CD4-positive, alpha-beta T cell (primary cell): ENCODE data around the gene LYSMD3. TPM values are rescaled to one million over a fixed set of nuclear protein-coding genes. Genes with fewer than 3 reads are reported as not detected.

Source experiments
- ATAC-seq: fragments of 200-7000 bp; cut with Tn5 transposase; one replicate; pipeline ENCODE4 v1.10.0; 2022; ENCODE audit warnings: mild to moderate bottlenecking; ENCODE audit not compliant: poor library complexity
- CTCF ChIA-PET: fragments of 350-600 bp; sonication (Branson Sonifier 250); formaldehyde crosslinking; loops from one replicate; lab custom pipeline; 2021; ENCODE audit warnings: antibody characterized with exemption, inconsistent platforms; lab: Charles Lee
- POLR2A ChIA-PET: fragments of 350-600 bp; sonication (Branson Sonifier 250); formaldehyde crosslinking; loops from one replicate; lab custom pipeline; 2021; ENCODE audit warnings: antibody characterized with exemption, inconsistent platforms; lab: Charles Lee
- DNase-seq, 14 experiments: peaks; one replicate each; pipeline ENCODE4 v3.0.0-alpha.2; 2013 to 2020; ENCODE audit warnings: mixed read lengths in 2 of 14
- H3K27ac ChIP-seq, 2 donors: one replicate each; pipeline versions ENCODE4 v1.5.1 to v1.7.0; 2013; ENCODE audit warnings: low read length in 2 of 2, low read depth in 1 of 2, mild to moderate bottlenecking in 1 of 2
- H3K27me3 ChIP-seq, 2 experiments: 1 replicate in 1 of 2; 2 replicates in 1 of 2; pipeline versions ENCODE4 v1.6.1 to v1.7.0; 2013; ENCODE audit warnings: low read length in 2 of 2, control low read depth in 1 of 2, mild to moderate bottlenecking in 1 of 2, moderate library complexity in 1 of 2; ENCODE audit not compliant: insufficient read depth in 2 of 2, control insufficient read depth in 1 of 2
- H3K36me3 ChIP-seq: one replicate; pipeline ENCODE4 v1.6.1; 2013; ENCODE audit warnings: low read length, control low read depth; ENCODE audit not compliant: insufficient read depth
- H3K4me1 ChIP-seq: one replicate; pipeline ENCODE4 v1.6.1; 2013; ENCODE audit warnings: low read length, control low read depth; ENCODE audit not compliant: insufficient read depth
- H3K4me3 ChIP-seq: one replicate; pipeline ENCODE4 v1.5.1; 2013; ENCODE audit warnings: mild to moderate bottlenecking, low read length, moderate library complexity
- H3K9me3 ChIP-seq, 2 experiments: 1 replicate in 1 of 2; 2 replicates in 1 of 2; pipeline versions ENCODE4 v1.6.1 to v1.7.0; 2013; ENCODE audit warnings: low read length in 2 of 2, mild to moderate bottlenecking in 2 of 2, control low read depth in 1 of 2, moderate library complexity in 1 of 2; ENCODE audit not compliant: control insufficient read depth in 1 of 2, insufficient read depth in 1 of 2
- H3K27ac Mint-ChIP-seq: one replicate; pipeline ENCODE4 v1.8.0; 2020; ENCODE audit warnings: mixed read lengths
- H3K27me3 Mint-ChIP-seq: one replicate; pipeline ENCODE4 v1.8.0; 2021; ENCODE audit warnings: mixed read lengths
- H3K36me3 Mint-ChIP-seq: one replicate; pipeline ENCODE4 v1.8.0; 2021; ENCODE audit warnings: low read depth, mixed read lengths
- H3K4me1 Mint-ChIP-seq: one replicate; pipeline ENCODE4 v1.8.0; 2021; ENCODE audit warnings: low read depth, mixed read lengths
- H3K4me3 Mint-ChIP-seq: one replicate; pipeline ENCODE4 v1.8.0; 2020; ENCODE audit warnings: mild to moderate bottlenecking, mixed read lengths
- H3K9me3 Mint-ChIP-seq: one replicate; pipeline ENCODE4 v1.8.0; 2020; ENCODE audit warnings: mixed read lengths
- intact Hi-C, 2 experiments: fragments of 100-400 bp; cut with DNase I in 1 of 2; cut with micrococcal nuclease in 1 of 2; formaldehyde crosslinking; loops; one replicate each; pipeline versions ENCODE4 v1.15.1 to v1.9.0; 2023 to 2025; cut with DNase I, micrococcal nuclease
- total RNA-seq, 174 experiments: library from RNA in 2 of 174; stranded (reverse) in 2 of 174; gene quantifications; one replicate each; pipeline ENCODE4 v1.2.3 and lab custom pipeline; 2021 to 2026
- TF ChIP-seq, protein P1 (sequence below): fragments of 200-600 bp; IDR thresholded peaks from one replicate; pipeline ENCODE4 v1.8.0; 2022; ENCODE audit warnings: antibody characterized with exemption, mild to moderate bottlenecking

LYSMD3 gene
- total RNA-seq, 2 experiments from 2014 or later, result 27.6 to 32.8 TPM

- no peak overlapping the region for H3K4me3 Mint-ChIP-seq
- CTCF ChIA-PET, result no interaction called here
- H3K27me3 Mint-ChIP-seq, result no peaks in the 10 kb centered on the region
Observed at GRCh38 chr5:90483206-90483605, 46.2 kb downstream of the LYSMD3 start.

DNA sequence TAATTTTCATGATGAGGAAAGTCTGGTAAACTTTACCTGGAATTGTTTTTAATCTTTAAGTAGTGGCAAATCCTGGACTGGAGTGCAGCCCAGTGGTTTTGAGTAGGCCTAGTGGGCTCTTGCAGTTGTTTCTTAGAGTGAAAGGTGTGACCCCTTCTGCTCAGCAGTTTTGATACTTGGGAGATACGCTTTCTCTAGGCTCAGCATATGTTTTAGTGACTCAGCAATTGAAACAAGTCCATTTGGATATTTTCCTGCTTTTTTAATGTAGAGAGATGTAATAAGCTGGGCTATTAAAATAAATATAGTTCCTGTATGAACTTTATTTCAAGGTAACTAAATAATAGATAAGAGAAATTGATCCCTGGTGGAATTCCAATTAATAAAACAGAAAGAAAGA is 48.7 kb downstream of the LYSMD3 start:
- DNase-seq, result no peak
- no peak overlapping the region for H3K4me3 ChIP-seq
- no peaks in the 10 kb centered on the region for H3K9me3 ChIP-seq
- Mint-ChIP-seq H3K9me3 (no peaks in the 10 kb centered on the region), H3K4me1 (no peaks in the 10 kb centered on the region), H3K36me3 (no peaks in the 10 kb centered on the region), H3K27me3 (no peaks in the 10 kb centered on the region), H3K27ac (no peak overlapping the region), H3K4me3 (no peak overlapping the region)
- no peaks in the 10 kb centered on the region for H3K27me3 ChIP-seq
- TF ChIP-seq, protein P1, sequence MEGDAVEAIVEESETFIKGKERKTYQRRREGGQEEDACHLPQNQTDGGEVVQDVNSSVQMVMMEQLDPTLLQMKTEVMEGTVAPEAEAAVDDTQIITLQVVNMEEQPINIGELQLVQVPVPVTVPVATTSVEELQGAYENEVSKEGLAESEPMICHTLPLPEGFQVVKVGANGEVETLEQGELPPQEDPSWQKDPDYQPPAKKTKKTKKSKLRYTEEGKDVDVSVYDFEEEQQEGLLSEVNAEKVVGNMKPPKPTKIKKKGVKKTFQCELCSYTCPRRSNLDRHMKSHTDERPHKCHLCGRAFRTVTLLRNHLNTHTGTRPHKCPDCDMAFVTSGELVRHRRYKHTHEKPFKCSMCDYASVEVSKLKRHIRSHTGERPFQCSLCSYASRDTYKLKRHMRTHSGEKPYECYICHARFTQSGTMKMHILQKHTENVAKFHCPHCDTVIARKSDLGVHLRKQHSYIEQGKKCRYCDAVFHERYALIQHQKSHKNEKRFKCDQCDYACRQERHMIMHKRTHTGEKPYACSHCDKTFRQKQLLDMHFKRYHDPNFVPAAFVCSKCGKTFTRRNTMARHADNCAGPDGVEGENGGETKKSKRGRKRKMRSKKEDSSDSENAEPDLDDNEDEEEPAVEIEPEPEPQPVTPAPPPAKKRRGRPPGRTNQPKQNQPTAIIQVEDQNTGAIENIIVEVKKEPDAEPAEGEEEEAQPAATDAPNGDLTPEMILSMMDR, result no peak
- ChIA-PET POLR2A (no interaction called here), CTCF (interaction anchor here (0.9 kb wide), 1 partner anchor 41 kb away, joined by 3 read pairs; no protein-coding TSS in a partner anchor)
- ATAC-seq, result no peak
- H3K4me1 ChIP-seq, result no peaks in the 10 kb centered on the region
- intact Hi-C loops, result no loop called here
- H3K27ac ChIP-seq, result no peak overlapping the region
- H3K36me3 ChIP-seq, result no peaks in the 10 kb centered on the region

More at GRCh38 chr5:90483206-90483605, 46.2 kb downstream of the LYSMD3 start:
- H3K4me1 ChIP-seq, result no peaks in the 10 kb centered on the region
- DNase-seq (no peak), ATAC-seq (no peak)
- no peak overlapping the region for H3K4me3 ChIP-seq
- Mint-ChIP-seq H3K27ac (no peak overlapping the region), H3K9me3 (no peaks in the 10 kb centered on the region), H3K4me1 (no peaks in the 10 kb centered on the region), H3K36me3 (no peaks in the 10 kb centered on the region)
- no peaks in the 10 kb centered on the region for H3K27me3 ChIP-seq
- POLR2A ChIA-PET, result no interaction called here
- H3K9me3 ChIP-seq, result no peaks in the 10 kb centered on the region
- no peak overlapping the region for H3K27ac ChIP-seq
- intact Hi-C loops, result no loop called here
- H3K36me3 ChIP-seq, result no peaks in the 10 kb centered on the region
- TF ChIP-seq, protein P1, result no peak

- no peak for DNase-seq
- Histone ChIP-seq H3K27me3 (no peaks in the 10 kb centered on the region), H3K4me3 (no peak overlapping the region), H3K27ac (no peak overlapping the region), H3K36me3 (no peaks in the 10 kb centered on the region), H3K4me1 (peaks cover 4% of the 10 kb centered on the region), H3K9me3 (no peaks in the 10 kb centered on the region)
- Mint-ChIP-seq H3K27ac (no peak overlapping the region), H3K4me3 (no peak overlapping the region), H3K27me3 (no peaks in the 10 kb centered on the region), H3K9me3 (no peaks in the 10 kb centered on the region), H3K4me1 (peaks cover 6% of the 10 kb centered on the region), H3K36me3 (no peaks in the 10 kb centered on the region)
- CTCF ChIA-PET, result interaction anchor here (0.9 kb wide), 1 partner anchor 40 kb away, joined by 3 read pairs; no protein-coding TSS in a partner anchor
- TF ChIP-seq, protein P1, result no peak
- no peak for ATAC-seq
- intact Hi-C loops, result loop anchor here in 1 of 2 experiments (5.0 kb wide), 1 partner anchor 898 kb away; no protein-coding TSS in a partner anchor
- POLR2A ChIA-PET, result no interaction called here
Observed at GRCh38 chr5:90479611-90480385, 49.6 kb downstream of the LYSMD3 start.
